SIG-M5 treated with dmso at 0.1 percent for 504 hours (cell line): ENCODE measurements around the gene FGA.

ENCODE experiments used
- DNase-seq: peaks from one replicate; lab custom pipeline; 2025; ENCODE audit not compliant: unreplicated experiment; lab: John Stamatoyannopoulos, UW

FGA gene

DNA sequence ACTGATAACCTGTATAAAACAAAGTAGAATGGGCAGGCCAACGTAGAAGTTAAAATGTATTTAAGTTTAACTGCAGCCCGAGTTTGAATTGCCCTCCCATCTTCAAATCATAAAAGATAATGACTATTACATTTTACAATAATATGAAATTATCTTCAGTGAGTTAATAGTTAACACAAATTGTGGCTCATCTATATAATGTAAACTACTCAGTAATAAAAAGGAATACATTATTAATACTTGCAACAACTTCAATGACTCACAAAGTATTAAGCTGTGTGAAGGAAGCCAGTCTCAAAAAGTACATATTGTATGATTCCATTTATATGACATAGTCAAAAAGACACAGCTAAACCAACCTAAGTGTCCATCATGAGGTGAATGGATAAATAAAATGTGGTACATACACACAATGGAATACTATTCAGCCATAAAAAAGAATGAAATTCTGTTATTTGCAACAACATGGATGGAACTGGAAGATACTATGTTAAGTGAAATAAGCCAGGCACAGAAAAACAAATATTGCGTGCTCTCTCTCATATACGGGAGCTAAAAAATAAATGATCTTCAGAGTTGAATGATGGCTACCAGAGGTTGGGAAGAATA is 48.2 kb downstream of the FGA start:
- DNase-seq: no peak
